WERI-Rb-1 (cell line): ENCODE results near the gene CST8.
A peak's percentile ranks its signal among the peaks of the same experiment; 100 is the strongest.

ENCODE experiments used
- DNase-seq: peaks from one replicate; pipeline ENCODE4 v3.0.0-alpha.2; 2020
- H3K27ac ChIP-seq: fragments of 250-450 bp; sonication (Bioruptor Pico); 2 replicates; pipeline ENCODE4 v1.5.1; 2020; ENCODE audit warnings: mild to moderate bottlenecking, moderate library complexity
- H3K27me3 ChIP-seq: fragments of 250-450 bp; sonication (Bioruptor Pico); 2 replicates; pipeline ENCODE4 v1.5.1; 2021; ENCODE audit warnings: mild to moderate bottlenecking, low read depth, moderate library complexity; ENCODE audit not compliant: insufficient read depth, severe bottlenecking
- H3K36me3 ChIP-seq: fragments of 250-450 bp; sonication (Bioruptor Pico); 2 replicates; pipeline ENCODE4 v1.5.1; 2020; ENCODE audit warnings: mild to moderate bottlenecking, moderate library complexity
- H3K4me3 ChIP-seq: 2 replicates; pipeline ENCODE4 v1.5.1; 2011; ENCODE audit warnings: low read depth, mild to moderate bottlenecking, control low read depth, low read length
- H3K9me3 ChIP-seq: fragments of 250-450 bp; sonication (Bioruptor Pico); 2 replicates; pipeline ENCODE4 v1.5.1; 2021; ENCODE audit warnings: mild to moderate bottlenecking, moderate library complexity; ENCODE audit not compliant: severe bottlenecking
- TF ChIP-seq, protein P1 (sequence below): IDR thresholded peaks from 2 replicates; pipeline ENCODE4 v1.5.1; 2011; ENCODE audit warnings: low read depth, mild to moderate bottlenecking, control low read depth, inconsistent platforms, low read length

CST8 gene

DNA sequence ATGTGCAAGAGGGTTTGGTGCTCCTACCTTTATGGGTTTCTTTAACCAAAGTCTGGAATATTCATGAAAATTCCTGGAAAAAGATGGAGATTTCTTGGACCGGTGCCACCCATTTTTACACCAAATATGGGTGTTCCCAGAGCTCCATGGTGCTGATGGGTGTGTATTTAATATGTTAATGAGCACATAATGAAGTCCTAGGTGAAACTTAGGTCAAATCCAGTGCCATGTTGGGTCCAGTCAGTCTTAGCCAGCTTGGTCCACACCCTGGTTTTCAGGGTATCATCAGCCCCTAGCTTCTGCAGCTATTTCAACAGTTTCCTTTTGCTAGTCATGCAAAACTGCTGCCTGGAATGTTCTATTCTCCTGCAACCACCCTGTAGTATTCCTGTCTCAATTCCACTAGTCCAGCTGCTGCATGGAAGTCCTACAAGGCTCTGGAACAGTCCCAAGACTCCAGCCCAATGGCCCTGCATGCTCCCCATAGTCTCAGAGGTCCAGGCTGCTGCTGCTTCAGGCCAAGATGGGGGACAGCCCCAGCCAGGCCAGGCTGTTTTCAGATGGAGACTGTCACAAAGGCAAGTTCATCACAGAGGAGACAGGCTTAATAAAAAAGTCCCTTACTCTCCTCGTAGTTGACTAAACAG lies 45.5 kb downstream of the CST8 start:
- H3K27ac ChIP-seq = no peak overlapping the region
- H3K9me3 ChIP-seq = no peaks in the 10 kb centered on the region
- H3K27me3 ChIP-seq = peaks cover 3% of the 10 kb centered on the region
- no peak overlapping the region for H3K4me3 ChIP-seq
- no peaks in the 10 kb centered on the region for H3K36me3 ChIP-seq
- no peak for DNase-seq
- TF ChIP-seq, protein P1, sequence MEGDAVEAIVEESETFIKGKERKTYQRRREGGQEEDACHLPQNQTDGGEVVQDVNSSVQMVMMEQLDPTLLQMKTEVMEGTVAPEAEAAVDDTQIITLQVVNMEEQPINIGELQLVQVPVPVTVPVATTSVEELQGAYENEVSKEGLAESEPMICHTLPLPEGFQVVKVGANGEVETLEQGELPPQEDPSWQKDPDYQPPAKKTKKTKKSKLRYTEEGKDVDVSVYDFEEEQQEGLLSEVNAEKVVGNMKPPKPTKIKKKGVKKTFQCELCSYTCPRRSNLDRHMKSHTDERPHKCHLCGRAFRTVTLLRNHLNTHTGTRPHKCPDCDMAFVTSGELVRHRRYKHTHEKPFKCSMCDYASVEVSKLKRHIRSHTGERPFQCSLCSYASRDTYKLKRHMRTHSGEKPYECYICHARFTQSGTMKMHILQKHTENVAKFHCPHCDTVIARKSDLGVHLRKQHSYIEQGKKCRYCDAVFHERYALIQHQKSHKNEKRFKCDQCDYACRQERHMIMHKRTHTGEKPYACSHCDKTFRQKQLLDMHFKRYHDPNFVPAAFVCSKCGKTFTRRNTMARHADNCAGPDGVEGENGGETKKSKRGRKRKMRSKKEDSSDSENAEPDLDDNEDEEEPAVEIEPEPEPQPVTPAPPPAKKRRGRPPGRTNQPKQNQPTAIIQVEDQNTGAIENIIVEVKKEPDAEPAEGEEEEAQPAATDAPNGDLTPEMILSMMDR = no peak

- Histone ChIP-seq H3K36me3 (no peaks in the 10 kb centered on the region), H3K4me3 (no peak overlapping the region), H3K9me3 (no peaks in the 10 kb centered on the region), H3K27me3 (peaks cover 3% of the 10 kb centered on the region), H3K27ac (no peak overlapping the region)
- TF ChIP-seq, protein P1 = no peak
- no peak for DNase-seq
These were observed 46.1 kb downstream of the CST8 start for GRCh38 chr20:23537030-23537429.

GRCh38 chr20:23540624-23541023 lies 49.7 kb downstream of the CST8 start:
- Histone ChIP-seq H3K27ac (no peak overlapping the region), H3K27me3 (no peaks in the 10 kb centered on the region), H3K9me3 (no peaks in the 10 kb centered on the region), H3K4me3 (no peak overlapping the region), H3K36me3 (no peaks in the 10 kb centered on the region)
- TF ChIP-seq, protein P1 = no peak
- no peak for DNase-seq

DNA sequence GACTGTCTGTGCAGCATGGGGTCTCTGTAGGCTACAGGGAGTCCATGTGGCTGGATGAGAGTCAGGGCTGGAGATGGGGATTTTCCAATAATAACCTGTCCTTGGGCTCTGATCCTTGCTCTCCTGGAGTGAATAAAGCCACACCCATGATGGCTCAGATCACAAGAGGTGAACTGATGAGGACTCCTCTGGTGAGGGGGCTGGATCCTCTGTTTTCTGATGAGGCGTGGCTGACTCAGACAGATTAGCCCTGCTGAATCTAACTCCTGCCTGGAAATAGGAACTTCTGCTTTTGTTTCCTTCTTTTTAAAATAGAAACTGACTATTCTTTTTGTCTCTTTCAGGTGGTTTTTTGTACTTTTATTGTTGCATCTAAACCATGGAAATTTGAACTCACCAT lies 50.4 kb downstream of the CST8 start:
- Histone ChIP-seq H3K27ac (no peak overlapping the region), H3K4me3 (no peak overlapping the region), H3K9me3 (no peaks in the 10 kb centered on the region), H3K36me3 (no peaks in the 10 kb centered on the region), H3K27me3 (no peaks in the 10 kb centered on the region)
- TF ChIP-seq, protein P1 = no peak
- peak; percentile 14 for DNase-seq

DNA sequence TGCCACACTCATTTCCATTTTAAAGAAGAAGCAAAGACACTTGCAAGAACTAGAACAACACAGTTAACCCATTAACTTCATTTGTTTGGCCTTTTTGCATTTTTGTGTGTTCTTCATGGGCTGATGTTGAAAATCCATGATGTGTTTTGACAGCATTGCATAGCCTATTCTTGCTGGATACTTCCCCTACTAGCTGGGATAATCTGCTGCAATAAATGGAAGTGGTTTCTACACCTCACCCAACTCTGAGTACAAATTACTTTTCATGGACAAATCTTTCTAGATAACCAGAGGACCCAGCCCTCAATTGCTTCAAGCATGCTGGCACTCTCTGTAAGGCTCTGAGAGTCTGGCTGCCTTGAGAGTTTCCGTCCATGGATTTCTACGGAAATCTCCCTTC lies 50.9 kb downstream of the CST8 start:
- Histone ChIP-seq H3K27me3 (no peaks in the 10 kb centered on the region), H3K27ac (no peak overlapping the region), H3K9me3 (no peaks in the 10 kb centered on the region), H3K36me3 (no peaks in the 10 kb centered on the region), H3K4me3 (no peak overlapping the region)
- DNase-seq = no peak
- TF ChIP-seq, protein P1 = no peak

DNA sequence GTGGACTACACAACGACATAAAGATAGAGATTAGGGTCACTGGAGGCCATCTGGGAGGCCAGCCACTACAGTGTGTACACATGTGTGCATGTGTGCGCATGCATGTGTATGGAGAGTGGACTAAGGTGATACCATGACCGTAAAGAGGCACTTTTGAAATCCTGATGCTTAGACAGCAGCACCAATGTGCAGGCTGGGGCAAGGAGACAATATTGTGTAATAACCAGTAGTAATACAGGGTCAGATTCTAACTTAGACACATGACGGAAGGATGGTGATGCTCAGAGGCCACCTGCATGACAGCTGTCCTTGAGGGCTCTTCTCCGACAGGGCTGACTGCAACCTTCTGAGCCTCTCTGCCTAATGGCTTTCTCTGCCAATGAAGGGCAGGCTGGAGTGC lies 51.9 kb downstream of the CST8 start:
- TF ChIP-seq, protein P1 = no peak
- Histone ChIP-seq H3K9me3 (no peaks in the 10 kb centered on the region), H3K27me3 (no peaks in the 10 kb centered on the region), H3K27ac (no peak overlapping the region), H3K36me3 (no peaks in the 10 kb centered on the region), H3K4me3 (no peak overlapping the region)
- DNase-seq = no peak
